B cell (primary cell): ENCODE results near the gene NDUFA13. TPM values are rescaled to one million over a fixed set of nuclear protein-coding genes. Genes with fewer than 3 reads are reported as not detected.

ENCODE experiments used
- ATAC-seq: fragments of 200-7000 bp; cut with Tn5 transposase; one replicate; pipeline ENCODE4 v1.10.0; 2021; ENCODE audit warnings: low read depth, mild to moderate bottlenecking, moderate number of reproducible peaks, moderate library complexity
- CTCF ChIA-PET: fragments of 350-600 bp; sonication (Branson Sonifier 250); formaldehyde crosslinking; loops from one replicate; lab custom pipeline; 2021; ENCODE audit warnings: antibody characterized with exemption, inconsistent platforms; lab: Charles Lee
- POLR2A ChIA-PET: fragments of 350-600 bp; sonication (Branson Sonifier 250); formaldehyde crosslinking; loops from one replicate; lab custom pipeline; 2021; ENCODE audit warnings: antibody characterized with exemption; lab: Charles Lee
- DNase-seq: peaks from one replicate; pipeline ENCODE4 v3.0.0; 2013
- H2AFZ ChIP-seq: 2 replicates; pipeline ENCODE4 v1.6.1; 2012; ENCODE audit warnings: mild to moderate bottlenecking, low read depth, low read length; ENCODE audit not compliant: insufficient read depth, poor library complexity, severe bottlenecking
- H3K27ac ChIP-seq, 2 donors: 1 replicate in 1 of 2; 2 replicates in 1 of 2; pipeline ENCODE4 v1.5.1; 2012 to 2013; ENCODE audit warnings: low read length in 2 of 2, mild to moderate bottlenecking in 2 of 2, moderate library complexity in 1 of 2
- H3K27me3 ChIP-seq, 4 experiments: fragments of 200-600 bp in 1 of 4; sonication (generic) in 1 of 4; replicated peaks in 1 of 4; 1 replicate in 2 of 4; 2 replicates in 2 of 4; pipeline versions ENCODE4 v1.6.1 to v1.7.0; 2013 to 2016; ENCODE audit warnings: low read length in 3 of 4, mild to moderate bottlenecking in 2 of 4, mixed read lengths in 1 of 4, moderate library complexity in 1 of 4; ENCODE audit not compliant: insufficient read depth in 4 of 4, control insufficient read depth in 3 of 4; ENCODE audit errors: control extremely low read depth in 1 of 4
- H3K36me3 ChIP-seq, 2 experiments: replicated peaks in 1 of 2; 1 replicate in 1 of 2; 2 replicates in 1 of 2; pipeline versions ENCODE4 v1.6.1 to v1.7.1; 2013; ENCODE audit warnings: low read length in 1 of 2; ENCODE audit not compliant: insufficient read depth in 2 of 2, control insufficient read depth in 1 of 2; ENCODE audit errors: control extremely low read depth in 1 of 2, extremely low read depth in 1 of 2
- H3K4me1 ChIP-seq, 2 donors: fragments of 200-600 bp in 1 of 2; sonication (generic) in 1 of 2; 1 replicate in 1 of 2; 2 replicates in 1 of 2; pipeline versions ENCODE4 v1.5.1 to v1.6.1; 2013 to 2017; ENCODE audit warnings: low read length in 2 of 2; ENCODE audit not compliant: control insufficient read depth in 2 of 2, insufficient read depth in 2 of 2
- H3K4me2 ChIP-seq: replicated peaks from 2 replicates; pipeline ENCODE3; 2012; ENCODE audit warnings: mild to moderate bottlenecking, low read depth, low read length; ENCODE audit not compliant: poor library complexity, severe bottlenecking
- H3K4me3 ChIP-seq, 5 experiments: fragments of 200-600 bp in 1 of 5; sonication (generic) in 1 of 5; 1 replicate in 3 of 5; 2 replicates in 2 of 5; pipeline versions ENCODE4 v1.5.1 to v1.7.0; 2011 to 2016; ENCODE audit warnings: low read length in 4 of 5, mild to moderate bottlenecking in 4 of 5, low read depth in 2 of 5, control low read depth in 1 of 5, moderate library complexity in 1 of 5; ENCODE audit not compliant: insufficient read depth in 1 of 5; ENCODE audit errors: control extremely low read depth in 1 of 5, extremely low read depth in 1 of 5
- H3K79me2 ChIP-seq: fragments of 200-600 bp; sonication (generic); one replicate; pipeline ENCODE4 v1.6.0; 2016; ENCODE audit warnings: low read length; ENCODE audit not compliant: control insufficient read depth, insufficient read depth
- H3K9ac ChIP-seq: fragments of 200-600 bp; sonication (generic); 2 replicates; pipeline ENCODE4 v1.6.1; 2017; ENCODE audit warnings: mild to moderate bottlenecking, low read length, moderate library complexity
- H3K9me3 ChIP-seq, 3 donors: one replicate each; pipeline versions ENCODE4 v1.6.1 to v1.7.1; 2013; ENCODE audit warnings: low read length in 2 of 3; ENCODE audit not compliant: control insufficient read depth in 2 of 3, insufficient read depth in 1 of 3; ENCODE audit errors: control extremely low read depth in 1 of 3
- H4K20me1 ChIP-seq: 2 replicates; pipeline ENCODE4 v1.6.0; 2012; ENCODE audit warnings: mild to moderate bottlenecking, low read length; ENCODE audit not compliant: insufficient read depth, control insufficient read depth, poor library complexity, severe bottlenecking
- H3K27ac Mint-ChIP-seq: one replicate; pipeline ENCODE4 v1.8.0; 2021; ENCODE audit warnings: mixed read lengths
- H3K27me3 Mint-ChIP-seq: one replicate; pipeline ENCODE4 v1.8.0; 2021; ENCODE audit warnings: mixed read lengths
- H3K4me1 Mint-ChIP-seq: one replicate; pipeline ENCODE4 v1.8.0; 2021; ENCODE audit warnings: mixed read lengths
- H3K4me3 Mint-ChIP-seq: one replicate; pipeline ENCODE4 v1.8.0; 2021; ENCODE audit warnings: mixed read lengths
- H3K9me3 Mint-ChIP-seq: one replicate; pipeline ENCODE4 v1.8.0; 2022; ENCODE audit warnings: mixed read lengths; ENCODE audit not compliant: insufficient read depth
- CTCF ChIP-seq: fragments of 200-600 bp; IDR thresholded peaks from one replicate; pipeline ENCODE4 v1.8.0; 2022; ENCODE audit warnings: antibody characterized with exemption, mild to moderate bottlenecking
- EZH2 ChIP-seq: IDR thresholded peaks from 2 replicates; pipeline ENCODE4 v1.6.1; 2012; ENCODE audit warnings: borderline replicate concordance, low read depth, mild to moderate bottlenecking, moderate library complexity, low read length; ENCODE audit not compliant: insufficient read depth, poor library complexity, severe bottlenecking
- WGBS: methylation state at CpG from one replicate; pipeline ENCODE4 v1.1.5; 2013; ENCODE audit warnings: missing lambda C conversion rate; ENCODE audit not compliant: insufficient coverage; 5-methylcytosine and 5-hydroxymethylcytosine counted together
- intact Hi-C: fragments of 100-400 bp; cut with micrococcal nuclease; formaldehyde crosslinking; loops from one replicate; pipeline ENCODE4 v1.10.0; 2022
- polyA plus RNA-seq: library from polyadenylated mRNA; depleted of rRNA; stranded (reverse); fragments of >200 nt; gene quantifications from 2 replicates; pipeline ENCODE4 v1.2.3, GENCODE V29; 2012
- total RNA-seq, 2 donors: library from RNA; stranded (reverse); fragments of 120-200 nt in 1 of 2; gene quantifications; 1 replicate in 1 of 2; 2 replicates in 1 of 2; pipeline versions ENCODE4 v1.2.3 to v1.2.4, GENCODE V29; 2013 to 2022

NDUFA13 gene
- total and polyA plus RNA-seq, 2 donors (not counting 1 experiment from before 2014, with no cell fraction given): 188 to 195 TPM

GRCh38 chr19:19486343-19487076, 29.5 kb upstream of the NDUFA13 start:
- no peak overlapping the region for H3K27ac ChIP-seq
- peaks cover 0 to 16% of the 10 kb centered on the region in 2 experiments for H3K36me3 ChIP-seq
- POLR2A ChIA-PET: interaction anchor here (0.6 kb wide), 1 partner anchor 43 kb away, joined by 3 read pairs; no protein-coding TSS in a partner anchor
- ATAC-seq (no peak), DNase-seq (no peak)
- no peaks in the 10 kb centered on the region for H3K9me3 ChIP-seq
- H3K9ac ChIP-seq: no peak overlapping the region
- peaks cover 37 to 53% of the 10 kb centered on the region in 2 donors for H3K4me1 ChIP-seq
- H3K4me3 ChIP-seq: no peak overlapping the region
- peaks cover 3% of the 10 kb centered on the region for H4K20me1 ChIP-seq
- H3K27me3 ChIP-seq: no peaks in the 10 kb centered on the region
- CTCF ChIA-PET: interaction anchor here (0.8 to 9.6 kb wide), 4 partner anchors 81 to 120 kb away, joined by 3 to 301 read pairs (median 8); partner anchors contain the start of gene GATAD2A
- H2AFZ ChIP-seq: no peak overlapping the region
- no peak overlapping the region for H3K27ac Mint-ChIP-seq
- H3K4me1 Mint-ChIP-seq: peaks cover 62% of the 10 kb centered on the region
- H3K4me3 Mint-ChIP-seq: no peak overlapping the region
- H3K4me2 ChIP-seq: no peak overlapping the region
- intact Hi-C loops: loop anchor here (5.0 kb wide), 1 partner anchor 44 kb away; no protein-coding TSS in a partner anchor
- TF ChIP-seq CTCF (no peak), EZH2 (no peak)
- peaks cover 70% of the 10 kb centered on the region for H3K79me2 ChIP-seq
- WGBS: 94% methylated on average over 14 of the region's 15 CpGs
- H3K27me3 Mint-ChIP-seq: no peaks in the 10 kb centered on the region
- H3K9me3 Mint-ChIP-seq: no peaks in the 10 kb centered on the region
